ENCODE results near the gene AREG. TPM values are rescaled to one million over a fixed set of nuclear protein-coding genes. Genes with fewer than 3 reads are reported as not detected.
A peak's percentile ranks its signal among the peaks of the same experiment; 100 is the strongest.

The AREG gene
- total RNA-seq, 1 donor = not detected

DNA sequence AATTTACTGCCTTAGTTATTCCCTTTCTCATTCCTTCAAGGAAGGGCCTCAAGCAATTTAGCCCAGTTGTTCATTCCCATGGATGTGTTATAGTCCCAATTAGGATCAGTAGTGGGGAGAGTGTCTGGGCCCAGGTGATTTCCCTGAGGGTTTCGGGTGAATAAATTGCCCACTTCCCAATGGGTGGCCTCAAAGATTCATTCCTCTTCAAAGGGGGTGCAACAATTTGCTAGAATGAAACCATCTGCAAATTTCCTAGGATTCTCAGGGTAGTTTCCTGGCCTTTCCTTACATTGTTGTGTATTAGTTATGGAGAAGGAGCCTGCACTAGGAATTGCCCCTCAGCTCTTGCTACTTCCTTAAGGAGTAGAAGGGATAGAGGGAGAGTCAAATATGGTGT is 6.3 kb upstream of the AREG start:
- no peak for DNase-seq (ENCODE audit: low read depth)
- TF ChIP-seq, protein P1, sequence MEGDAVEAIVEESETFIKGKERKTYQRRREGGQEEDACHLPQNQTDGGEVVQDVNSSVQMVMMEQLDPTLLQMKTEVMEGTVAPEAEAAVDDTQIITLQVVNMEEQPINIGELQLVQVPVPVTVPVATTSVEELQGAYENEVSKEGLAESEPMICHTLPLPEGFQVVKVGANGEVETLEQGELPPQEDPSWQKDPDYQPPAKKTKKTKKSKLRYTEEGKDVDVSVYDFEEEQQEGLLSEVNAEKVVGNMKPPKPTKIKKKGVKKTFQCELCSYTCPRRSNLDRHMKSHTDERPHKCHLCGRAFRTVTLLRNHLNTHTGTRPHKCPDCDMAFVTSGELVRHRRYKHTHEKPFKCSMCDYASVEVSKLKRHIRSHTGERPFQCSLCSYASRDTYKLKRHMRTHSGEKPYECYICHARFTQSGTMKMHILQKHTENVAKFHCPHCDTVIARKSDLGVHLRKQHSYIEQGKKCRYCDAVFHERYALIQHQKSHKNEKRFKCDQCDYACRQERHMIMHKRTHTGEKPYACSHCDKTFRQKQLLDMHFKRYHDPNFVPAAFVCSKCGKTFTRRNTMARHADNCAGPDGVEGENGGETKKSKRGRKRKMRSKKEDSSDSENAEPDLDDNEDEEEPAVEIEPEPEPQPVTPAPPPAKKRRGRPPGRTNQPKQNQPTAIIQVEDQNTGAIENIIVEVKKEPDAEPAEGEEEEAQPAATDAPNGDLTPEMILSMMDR (IDR thresholded peaks at IDR 0.05; ENCODE audit: insufficient read depth, low read depth, low read length) = no peak
- H3K4me3 ChIP-seq (ENCODE audit: low read depth, low read length) = no peak overlapping the region

DNA sequence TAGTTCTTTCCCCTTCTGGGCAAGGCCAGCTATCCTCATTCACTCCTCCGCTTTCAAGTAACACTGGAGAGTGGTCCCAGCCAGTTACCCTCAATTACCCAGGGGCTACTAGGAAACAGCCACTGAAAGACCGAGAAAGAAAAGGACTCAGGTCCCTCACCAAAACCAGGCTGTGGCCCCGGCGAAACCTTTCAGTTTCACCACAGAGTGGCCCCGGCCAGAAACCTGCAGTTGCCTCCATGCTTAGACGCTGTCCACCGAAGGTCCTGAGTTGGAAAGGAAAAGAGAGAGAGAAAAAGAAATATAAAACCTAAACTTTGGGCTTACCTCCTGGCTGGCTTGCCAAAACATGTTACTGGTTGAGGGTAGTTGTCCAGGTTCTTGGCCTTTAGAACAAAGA is 5.0 kb upstream of the AREG start:
- TF ChIP-seq, protein P1 (IDR thresholded peaks at IDR 0.05; ENCODE audit: insufficient read depth, low read depth, low read length) = no peak
- DNase-seq (ENCODE audit: low read depth) = no peak
- no peak overlapping the region for H3K4me3 ChIP-seq (ENCODE audit: low read depth, low read length)

DNA sequence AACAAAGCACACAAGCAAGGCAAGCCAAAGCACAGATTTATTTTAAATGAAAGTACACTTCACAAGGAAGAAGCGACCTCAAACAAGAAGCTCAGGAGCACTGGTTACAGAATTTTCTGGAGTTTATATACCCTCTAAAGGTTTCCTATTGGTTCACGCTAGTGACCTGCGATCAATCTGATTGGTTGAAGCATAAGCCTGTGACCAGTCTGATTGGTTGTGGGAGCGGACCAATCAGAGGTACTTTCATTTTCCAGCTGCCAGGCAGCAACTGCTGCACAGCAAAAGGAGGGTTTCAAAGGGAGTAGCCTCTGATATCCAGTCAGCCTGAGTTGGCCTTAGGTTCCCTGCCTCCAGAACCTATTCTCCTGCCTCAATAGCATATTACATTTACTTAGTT is 4.6 kb upstream of the AREG start:
- no peak overlapping the region for H3K4me3 ChIP-seq (ENCODE audit: low read depth, low read length)
- TF ChIP-seq, protein P1 (IDR thresholded peaks at IDR 0.05; ENCODE audit: insufficient read depth, low read depth, low read length) = no peak
- DNase-seq (ENCODE audit: low read depth) = no peak

DNA sequence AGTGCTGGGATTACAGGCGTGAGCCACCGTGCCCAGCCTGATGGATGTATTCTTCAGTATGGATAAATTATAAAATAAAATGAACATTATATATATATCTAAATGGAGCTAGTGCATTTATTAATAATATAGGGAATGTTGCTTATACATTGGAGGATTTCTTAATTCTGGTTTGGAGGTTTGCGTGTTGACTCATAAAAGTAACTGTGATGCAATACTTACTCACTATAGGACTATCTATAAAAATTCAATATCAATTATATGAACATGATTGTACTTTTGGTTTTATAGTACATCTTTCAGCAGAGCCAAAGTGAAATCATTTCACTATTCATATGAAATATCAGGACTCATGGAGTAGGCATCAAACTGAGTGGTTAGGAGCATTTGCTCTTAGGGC is 3.2 kb upstream of the AREG start:
- no peak for DNase-seq (ENCODE audit: low read depth)
- TF ChIP-seq, protein P1 (IDR thresholded peaks at IDR 0.05; ENCODE audit: insufficient read depth, low read depth, low read length) = no peak
- H3K4me3 ChIP-seq (ENCODE audit: low read depth, low read length) = no peak overlapping the region

DNA sequence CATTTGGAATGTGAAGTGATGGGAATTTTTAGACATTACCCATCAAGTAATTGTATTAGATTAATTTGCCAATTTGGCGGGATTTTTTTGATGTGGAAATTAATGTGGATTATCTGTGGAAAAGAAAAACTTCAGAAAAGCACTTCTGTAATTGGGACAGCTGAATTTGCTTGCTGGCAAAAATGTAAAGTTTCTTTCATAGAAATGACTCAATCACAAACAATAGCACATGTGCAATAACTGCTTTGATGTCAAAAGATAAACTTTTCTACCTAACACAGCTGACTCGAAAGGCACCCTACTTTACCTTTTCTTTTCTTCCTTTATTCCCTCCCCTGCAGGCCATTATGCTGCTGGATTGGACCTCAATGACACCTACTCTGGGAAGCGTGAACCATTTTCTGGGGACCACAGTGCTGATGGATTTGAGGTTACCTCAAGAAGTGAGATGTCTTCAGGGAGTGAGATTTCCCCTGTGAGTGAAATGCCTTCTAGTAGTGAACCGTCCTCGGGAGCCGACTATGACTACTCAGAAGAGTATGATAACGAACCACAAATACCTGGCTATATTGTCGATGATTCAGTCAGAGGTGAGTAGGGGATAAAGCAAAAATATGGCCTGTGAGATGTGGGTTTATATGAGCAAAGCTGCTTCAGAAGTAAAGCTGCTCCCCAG is 1.4 kb downstream of the AREG start:
- DNase-seq (ENCODE audit: low read depth) = no peak
- peak overlapping the region; percentile 16 for H3K4me3 ChIP-seq (ENCODE audit: low read depth, low read length)
- TF ChIP-seq, protein P1 (IDR thresholded peaks at IDR 0.05; ENCODE audit: insufficient read depth, low read depth, low read length) = no peak

DNA sequence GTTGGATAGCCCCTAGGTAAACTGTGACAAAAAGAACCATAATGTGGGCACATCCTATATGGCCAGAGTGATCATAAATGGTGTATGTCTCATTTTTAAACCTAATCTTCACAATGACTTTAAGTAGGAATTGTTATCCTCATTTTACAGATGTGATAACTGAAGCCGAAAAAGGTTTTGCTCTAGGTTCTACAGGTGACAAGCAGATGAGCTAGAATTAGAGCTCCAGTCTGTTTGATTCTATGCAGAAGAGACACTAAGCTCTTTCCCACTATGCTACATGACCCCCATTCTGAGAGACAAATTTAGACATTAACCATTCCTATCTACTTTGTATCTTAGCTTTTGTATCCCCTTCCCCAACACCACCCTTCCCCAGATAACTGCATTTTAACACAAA is 2.0 kb downstream of the AREG start:
- DNase-seq (ENCODE audit: low read depth) = no peak
- H3K4me3 ChIP-seq (ENCODE audit: low read depth, low read length) = peak overlapping the region; percentile 32
- TF ChIP-seq, protein P1 (IDR thresholded peaks at IDR 0.05; ENCODE audit: insufficient read depth, low read depth, low read length) = no peak
